ENCODE measurements around the gene LCORL. TPM values are rescaled to one million over a fixed set of nuclear protein-coding genes. Genes with fewer than 3 reads are reported as not detected.

Gene LCORL
- polyA plus RNA-seq, 2 of the 4 experiments (the other 2 are of a cell fraction) = 6.4 to 9.7 TPM

DNA sequence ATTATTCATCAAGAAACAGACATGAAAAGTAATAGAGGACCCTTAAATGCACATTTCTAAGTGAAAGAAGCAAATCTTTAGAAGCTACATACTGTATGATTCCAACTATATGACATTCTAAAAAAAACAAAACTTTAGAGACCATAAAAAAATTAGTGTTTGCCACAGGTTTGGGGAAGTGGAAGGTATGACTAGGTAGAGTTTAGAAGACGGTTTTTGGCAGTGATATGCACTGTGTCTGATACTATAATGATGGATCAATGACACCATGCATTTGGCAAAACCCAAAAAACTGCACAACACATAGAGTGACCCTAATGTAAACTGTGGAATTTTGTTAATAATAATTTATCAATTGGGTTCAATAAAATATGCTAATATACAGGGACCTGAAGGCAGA is 54.5 kb downstream of the LCORL start:
- Histone ChIP-seq H3K4me2 (no peak overlapping the region), H3K27ac (no peak overlapping the region), H3K4me1 (no peaks in the 10 kb centered on the region), H3K9me3 (no peaks in the 10 kb centered on the region), H3K4me3 (no peak overlapping the region)
- FAIRE-seq (no peak), ATAC-seq (no peak), DNase-seq (ENCODE audit: low read depth in 1 of 2, low spot score in 1 of 2) (no peak)
- POLR2A ChIA-PET = no interaction called here
- CTCF ChIA-PET = no interaction called here
- 80% methylated on average over 1 of the region's 1 CpG for WGBS (ENCODE audit: missing lambda C conversion rate)
- no peak for TF ChIP-seq CBX8 (IDR thresholded peaks at IDR 0.05)
- TF ChIP-seq NR3C1 (IDR thresholded peaks at IDR 0.05) = no peak
- TF ChIP-seq HOXA7 (CRISPR knock-in tag; IDR thresholded peaks at IDR 0.05) = no peak
- no peak for TF ChIP-seq EHF (CRISPR knock-in tag; IDR thresholded peaks at IDR 0.05)
- no peak for TF ChIP-seq CTCF (IDR thresholded peaks at IDR 0.05)
- no peak for TF ChIP-seq USF2 (IDR thresholded peaks at IDR 0.05)
- no peak for TF ChIP-seq POLR2AphosphoS2 (conservative IDR thresholded peaks at IDR 0.05; ENCODE audit: low read length)
- TF ChIP-seq, protein P1, sequence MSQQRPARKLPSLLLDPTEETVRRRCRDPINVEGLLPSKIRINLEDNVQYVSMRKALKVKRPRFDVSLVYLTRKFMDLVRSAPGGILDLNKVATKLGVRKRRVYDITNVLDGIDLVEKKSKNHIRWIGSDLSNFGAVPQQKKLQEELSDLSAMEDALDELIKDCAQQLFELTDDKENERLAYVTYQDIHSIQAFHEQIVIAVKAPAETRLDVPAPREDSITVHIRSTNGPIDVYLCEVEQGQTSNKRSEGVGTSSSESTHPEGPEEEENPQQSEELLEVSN (IDR thresholded peaks at IDR 0.05; ENCODE audit: borderline replicate concordance, low read depth) = no peak
- TF ChIP-seq HMGXB4 (CRISPR knock-in tag; IDR thresholded peaks at IDR 0.05; ENCODE audit: borderline replicate concordance) = no peak
- TF ChIP-seq RAD21 (conservative IDR thresholded peaks at IDR 0.05 in 1 of 2, IDR thresholded peaks at IDR 0.05 in 1 of 2) = no peak
- TF ChIP-seq HDAC2 (IDR thresholded peaks at IDR 0.05) = no peak
- no peak for TF ChIP-seq CEBPB (IDR thresholded peaks at IDR 0.05)
- TF ChIP-seq CHD2 (IDR thresholded peaks at IDR 0.05; ENCODE audit: low read length, partially characterized antibody) = no peak
- TF ChIP-seq RCOR1 (IDR thresholded peaks at IDR 0.05; ENCODE audit: low read depth, low read length) = no peak

GRCh38 chr4:17966312-17966711 is 55.2 kb downstream of the LCORL start:
- no peak for DNase-seq (ENCODE audit: low read depth in 1 of 2, low spot score in 1 of 2)
- Histone ChIP-seq H3K27ac (no peak overlapping the region), H3K4me2 (no peak overlapping the region), H3K9me3 (no peaks in the 10 kb centered on the region), H3K4me3 (no peak overlapping the region), H3K4me1 (no peaks in the 10 kb centered on the region)
- TF ChIP-seq MAX (IDR thresholded peaks at IDR 0.05) = no peak
- TF ChIP-seq ATOH8 (CRISPR knock-in tag; IDR thresholded peaks at IDR 0.05; ENCODE audit: low read depth) = no peak
- ATAC-seq = no peak
- no peak for FAIRE-seq
- WGBS (ENCODE audit: missing lambda C conversion rate) = 82% methylated on average over 1 of the region's 1 CpG
- ChIA-PET POLR2A (no interaction called here), CTCF (no interaction called here)

GRCh38 chr4:17964576-17964975 is 57.0 kb downstream of the LCORL start:
- Histone ChIP-seq H3K27ac (no peak overlapping the region), H3K4me2 (no peak overlapping the region), H3K4me3 (no peak overlapping the region), H3K4me1 (no peaks in the 10 kb centered on the region), H3K9me3 (no peaks in the 10 kb centered on the region)
- DNase-seq (ENCODE audit: low read depth in 1 of 2, low spot score in 1 of 2) = no peak
- FAIRE-seq = no peak
- ChIA-PET POLR2A (no interaction called here), CTCF (no interaction called here)
- ATAC-seq = no peak
- WGBS (ENCODE audit: missing lambda C conversion rate) = 95% methylated on average over 7 of the region's 7 CpGs
- TF ChIP-seq, protein P2, sequence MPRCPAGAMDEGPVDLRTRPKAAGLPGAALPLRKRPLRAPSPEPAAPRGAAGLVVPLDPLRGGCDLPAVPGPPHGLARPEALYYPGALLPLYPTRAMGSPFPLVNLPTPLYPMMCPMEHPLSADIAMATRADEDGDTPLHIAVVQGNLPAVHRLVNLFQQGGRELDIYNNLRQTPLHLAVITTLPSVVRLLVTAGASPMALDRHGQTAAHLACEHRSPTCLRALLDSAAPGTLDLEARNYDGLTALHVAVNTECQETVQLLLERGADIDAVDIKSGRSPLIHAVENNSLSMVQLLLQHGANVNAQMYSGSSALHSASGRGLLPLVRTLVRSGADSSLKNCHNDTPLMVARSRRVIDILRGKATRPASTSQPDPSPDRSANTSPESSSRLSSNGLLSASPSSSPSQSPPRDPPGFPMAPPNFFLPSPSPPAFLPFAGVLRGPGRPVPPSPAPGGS (IDR thresholded peaks at IDR 0.05) = no peak
- no peak for TF ChIP-seq FOXS1 (CRISPR knock-in tag; IDR thresholded peaks at IDR 0.05)
- no peak for TF ChIP-seq CTCF (IDR thresholded peaks at IDR 0.05)
- TF ChIP-seq POLR2AphosphoS2 (conservative IDR thresholded peaks at IDR 0.05; ENCODE audit: low read length) = no peak
- TF ChIP-seq RARB (CRISPR knock-in tag; IDR thresholded peaks at IDR 0.05) = no peak
- TF ChIP-seq CHD4 (IDR thresholded peaks at IDR 0.05; ENCODE audit: borderline replicate concordance) = no peak
- no peak for TF ChIP-seq FOSB (CRISPR knock-in tag; IDR thresholded peaks at IDR 0.05)
- TF ChIP-seq HDAC2 (IDR thresholded peaks at IDR 0.05) = no peak
- TF ChIP-seq, protein P1 (IDR thresholded peaks at IDR 0.05; ENCODE audit: borderline replicate concordance, low read depth) = no peak
- TF ChIP-seq HOXB13 (CRISPR knock-in tag; IDR thresholded peaks at IDR 0.05; ENCODE audit: low read depth) = no peak
- no peak for TF ChIP-seq FOSL2 (IDR thresholded peaks at IDR 0.05)
- no peak for TF ChIP-seq FOSL2 (CRISPR knock-in tag; IDR thresholded peaks at IDR 0.05)

Measured in A549 (cell line).